ENCODE results near the gene B3GNT3. TPM values are rescaled to one million over a fixed set of nuclear protein-coding genes. Genes with fewer than 3 reads are reported as not detected.

Gene B3GNT3
- total and polyA plus RNA-seq, 10 donors = 0.05 to 1.6 (median 0.75) TPM; not detected in 3

DNA sequence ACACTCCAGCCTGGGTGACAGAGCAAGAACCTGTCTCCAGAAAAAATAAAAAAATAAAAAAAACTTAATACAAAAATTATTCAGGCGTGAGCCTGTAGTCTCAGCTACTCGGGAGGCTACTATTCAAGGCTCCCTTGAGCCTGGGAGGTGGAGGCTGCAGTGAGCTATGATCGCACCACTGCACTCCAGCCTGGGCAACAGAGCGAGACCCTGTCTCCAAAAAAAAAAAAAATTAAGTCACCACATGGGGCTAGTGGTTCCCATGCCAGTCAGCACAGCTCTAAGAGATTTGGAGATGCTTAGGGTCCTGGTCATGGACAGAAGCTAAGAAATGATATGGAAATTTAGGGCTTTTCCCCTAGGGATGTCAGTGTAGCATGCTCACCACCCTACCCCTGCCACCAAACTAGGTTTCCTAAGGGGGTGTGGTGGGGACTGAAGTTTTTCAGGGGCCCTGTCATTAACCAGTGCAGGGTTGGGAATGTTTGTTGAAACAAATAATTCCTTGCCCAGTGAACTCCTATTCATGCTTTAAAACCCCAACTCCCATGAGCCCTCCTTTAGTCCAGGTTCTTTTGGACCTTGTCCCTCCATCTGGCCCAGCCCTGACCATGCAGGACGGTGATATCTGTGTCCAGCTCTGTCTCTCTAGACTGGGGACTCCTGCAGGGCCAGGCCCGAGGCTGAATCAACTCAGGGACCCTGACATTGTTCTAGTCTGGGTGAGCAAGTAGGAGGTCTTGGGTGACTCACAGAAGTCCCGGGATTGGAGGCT is 41.9 kb upstream of the B3GNT3 start:
- H3K4me3 ChIP-seq = no peak overlapping the region
- peaks cover 0 to 39% (median 8%) of the 10 kb centered on the region in 6 donors for H3K36me3 ChIP-seq
- H3K27me3 ChIP-seq (replicated peaks in 1 of 7) = no peaks in the 10 kb centered on the region
- no peaks in the 10 kb centered on the region for H3K9me3 ChIP-seq
- 71 to 89% (median 83%) methylated on average over 7 of the region's 7 CpGs for WGBS, 5 donors
- H3K4me1 ChIP-seq = peaks cover 35 to 94% (median 83%) of the 10 kb centered on the region in 6 donors
- TF ChIP-seq POLR2A (IDR thresholded peaks at IDR 0.05) (no peak), POLR2AphosphoS5 (IDR thresholded peaks at IDR 0.05) (no peak)
- TF ChIP-seq, protein P1, sequence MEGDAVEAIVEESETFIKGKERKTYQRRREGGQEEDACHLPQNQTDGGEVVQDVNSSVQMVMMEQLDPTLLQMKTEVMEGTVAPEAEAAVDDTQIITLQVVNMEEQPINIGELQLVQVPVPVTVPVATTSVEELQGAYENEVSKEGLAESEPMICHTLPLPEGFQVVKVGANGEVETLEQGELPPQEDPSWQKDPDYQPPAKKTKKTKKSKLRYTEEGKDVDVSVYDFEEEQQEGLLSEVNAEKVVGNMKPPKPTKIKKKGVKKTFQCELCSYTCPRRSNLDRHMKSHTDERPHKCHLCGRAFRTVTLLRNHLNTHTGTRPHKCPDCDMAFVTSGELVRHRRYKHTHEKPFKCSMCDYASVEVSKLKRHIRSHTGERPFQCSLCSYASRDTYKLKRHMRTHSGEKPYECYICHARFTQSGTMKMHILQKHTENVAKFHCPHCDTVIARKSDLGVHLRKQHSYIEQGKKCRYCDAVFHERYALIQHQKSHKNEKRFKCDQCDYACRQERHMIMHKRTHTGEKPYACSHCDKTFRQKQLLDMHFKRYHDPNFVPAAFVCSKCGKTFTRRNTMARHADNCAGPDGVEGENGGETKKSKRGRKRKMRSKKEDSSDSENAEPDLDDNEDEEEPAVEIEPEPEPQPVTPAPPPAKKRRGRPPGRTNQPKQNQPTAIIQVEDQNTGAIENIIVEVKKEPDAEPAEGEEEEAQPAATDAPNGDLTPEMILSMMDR (IDR thresholded peaks at IDR 0.05 in 8 of 11, conservative IDR thresholded peaks at IDR 0.05 in 3 of 11) = no peak
- intact Hi-C loops (cut with DNase I; ENCODE audit: low total_unique reads) = no loop called here
- DNase-seq = no peak
- peak overlapping the region in 4 of 8 donors; percentile 34 to 95 (median 92) for H3K27ac ChIP-seq

DNA sequence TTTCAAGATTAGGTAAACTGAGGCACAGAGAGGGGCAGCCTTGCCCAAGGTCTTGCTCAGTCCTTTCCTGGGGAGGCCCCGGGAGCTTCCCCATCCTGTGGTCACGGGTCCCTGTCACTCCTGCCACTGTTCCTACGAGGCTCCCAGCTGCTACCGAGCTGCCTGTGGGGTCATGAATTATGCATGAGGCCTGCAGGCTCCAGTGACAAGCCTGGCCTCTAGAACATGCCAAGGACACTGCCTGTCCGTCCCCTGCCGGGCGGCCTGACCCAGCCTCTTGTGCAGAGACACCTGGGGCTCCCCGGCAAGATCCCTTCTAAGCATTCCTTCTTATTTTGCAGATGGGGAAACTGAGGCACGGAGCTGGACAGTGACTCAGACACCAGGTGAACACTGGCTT is 41.0 kb upstream of the B3GNT3 start:
- peaks cover 0 to 40% (median 8%) of the 10 kb centered on the region in 6 donors for H3K36me3 ChIP-seq
- peaks cover 27 to 88% (median 74%) of the 10 kb centered on the region in 6 donors for H3K4me1 ChIP-seq
- no peak overlapping the region for H3K4me3 ChIP-seq
- no peak for DNase-seq
- H3K27ac ChIP-seq = peak overlapping the region in 4 of 8 donors; percentile 44 to 74 (median 52)
- TF ChIP-seq, protein P1 (IDR thresholded peaks at IDR 0.05 in 8 of 11, conservative IDR thresholded peaks at IDR 0.05 in 3 of 11) = no peak
- TF ChIP-seq POLR2A (IDR thresholded peaks at IDR 0.05) (no peak), POLR2AphosphoS5 (IDR thresholded peaks at IDR 0.05) (no peak)
- 52 to 71% (median 58%) methylated on average over 8 to 9 of the region's 9 CpGs for WGBS, 5 donors
- intact Hi-C loops (cut with DNase I; ENCODE audit: low total_unique reads) = no loop called here
- no peaks in the 10 kb centered on the region for H3K27me3 ChIP-seq (replicated peaks in 1 of 7)
- no peaks in the 10 kb centered on the region for H3K9me3 ChIP-seq

DNA sequence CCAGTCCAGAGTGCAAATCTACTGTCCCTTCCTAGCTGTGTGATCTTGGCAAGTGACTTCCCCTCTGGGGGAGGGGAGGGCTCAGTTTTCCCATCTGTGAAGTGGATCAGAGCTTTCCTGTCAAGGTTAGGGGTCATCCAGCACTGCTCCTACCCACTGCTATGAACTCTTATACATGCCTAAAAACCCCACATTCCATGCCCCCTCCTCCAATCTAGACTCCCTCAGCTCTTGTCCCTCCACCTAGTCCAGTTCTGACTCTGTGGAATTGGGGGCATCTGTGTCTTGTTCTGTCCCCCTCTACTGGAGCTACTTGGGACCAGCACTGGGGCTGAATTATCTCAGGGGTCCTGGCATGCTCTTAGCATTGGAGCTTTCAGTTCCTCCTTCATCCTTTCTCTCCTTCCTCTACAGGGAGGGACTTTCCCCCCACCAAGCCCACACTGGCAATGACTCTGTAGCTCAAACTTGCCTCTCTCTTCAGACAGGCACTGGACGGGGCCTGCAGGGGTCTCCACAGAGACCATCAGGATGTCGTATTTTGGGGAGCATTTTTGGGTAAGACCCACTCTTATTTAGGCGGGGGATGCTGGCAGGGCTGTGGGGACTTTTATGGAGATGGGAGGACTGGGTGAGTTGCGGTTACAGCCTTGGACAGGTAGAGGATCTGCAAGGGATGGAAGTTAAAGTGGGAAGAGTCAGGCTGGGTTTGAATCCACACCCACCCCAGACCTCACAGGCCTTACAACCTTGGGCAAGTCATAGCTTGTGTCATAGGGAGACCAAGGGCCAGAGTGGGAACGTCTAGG is 40.1 kb upstream of the B3GNT3 start:
- Histone ChIP-seq H3K4me3 (peak overlapping the region in 1 of 8 donors; percentile 24), H3K27me3 (replicated peaks in 1 of 7) (no peaks in the 10 kb centered on the region), H3K36me3 (peaks cover 0 to 44% (median 8%) of the 10 kb centered on the region in 6 donors), H3K9me3 (no peaks in the 10 kb centered on the region), H3K4me1 (peaks cover 20 to 83% (median 65%) of the 10 kb centered on the region in 6 donors), H3K27ac (peak overlapping the region in 6 of 8 donors; percentile 13 to 74 (median 46))
- intact Hi-C loops (cut with DNase I; ENCODE audit: low total_unique reads) = no loop called here
- DNase-seq = peak; percentile 80
- no peak for TF ChIP-seq POLR2AphosphoS5 (IDR thresholded peaks at IDR 0.05)
- TF ChIP-seq POLR2A (IDR thresholded peaks at IDR 0.05) = no peak
- TF ChIP-seq, protein P1 (IDR thresholded peaks at IDR 0.05 in 8 of 11, conservative IDR thresholded peaks at IDR 0.05 in 3 of 11) = peak in 5 of 11 experiments; percentile 6 to 25 (median 19)
- 60 to 71% (median 68%) methylated on average over 5 of the region's 5 CpGs for WGBS, 5 donors

Measured in spleen (tissue), 11 donors.